Loucy (cell line): ENCODE measurements around the gene TECPR1.

Experiments used
- H2AFZ ChIP-seq: fragments of 200-600 bp; sonication (generic); 2 replicates; pipeline ENCODE4 v1.6.0; 2016; ENCODE audit warnings: antibody characterized with exemption, mild to moderate bottlenecking, low read length, moderate library complexity
- H3F3A ChIP-seq: fragments of 200-600 bp; 2 replicates; pipeline ENCODE4 v1.6.0; 2016; ENCODE audit warnings: antibody characterized with exemption, low read depth, mild to moderate bottlenecking
- H3K27me3 ChIP-seq: fragments of 200-600 bp; sonication (generic); 2 replicates; pipeline ENCODE4 v1.6.1; 2014; ENCODE audit warnings: low read length, mild to moderate bottlenecking; ENCODE audit not compliant: insufficient read depth, poor library complexity, severe bottlenecking
- H3K36me3 ChIP-seq: fragments of 200-600 bp; sonication (generic); 2 replicates; pipeline ENCODE4 v1.6.1; 2016; ENCODE audit warnings: low read length; ENCODE audit not compliant: insufficient read depth
- H3K4me1 ChIP-seq: fragments of 200-600 bp; sonication (generic); 2 replicates; pipeline ENCODE4 v1.5.1; 2014; ENCODE audit warnings: low read length, mild to moderate bottlenecking; ENCODE audit not compliant: insufficient read depth, poor library complexity, severe bottlenecking
- H3K4me2 ChIP-seq: fragments of 200-600 bp; sonication (generic); 2 replicates; pipeline ENCODE4 v1.6.0; 2014; ENCODE audit warnings: antibody characterized with exemption, low read length, low read depth, mild to moderate bottlenecking; ENCODE audit not compliant: poor library complexity, severe bottlenecking
- H3K4me3 ChIP-seq: fragments of 200-600 bp; sonication (generic); 2 replicates; pipeline ENCODE4 v1.5.1; 2014; ENCODE audit warnings: low read length, mild to moderate bottlenecking, mixed read lengths; ENCODE audit not compliant: poor library complexity, severe bottlenecking
- H3K79me2 ChIP-seq: fragments of 200-600 bp; sonication (generic); 2 replicates; pipeline ENCODE4 v1.6.1; 2014; ENCODE audit warnings: low read length; ENCODE audit not compliant: insufficient read depth
- H3K9ac ChIP-seq: fragments of 200-600 bp; sonication (generic); 2 replicates; pipeline ENCODE4 v1.6.0; 2014; ENCODE audit warnings: mild to moderate bottlenecking, low read depth, low read length, moderate library complexity; ENCODE audit not compliant: poor library complexity, severe bottlenecking
- H3K9me2 ChIP-seq: fragments of 200-600 bp; sonication (generic); replicated peaks from 2 replicates; pipeline ENCODE4 v1.6.1; 2016; ENCODE audit warnings: low read depth, low read length, mixed read lengths
- H3K9me3 ChIP-seq: fragments of 200-600 bp; sonication (generic); 2 replicates; pipeline ENCODE4 v1.6.1; 2014; ENCODE audit warnings: mild to moderate bottlenecking, antibody characterized with exemption, low read length, low read depth; ENCODE audit not compliant: insufficient read depth
- H4K20me1 ChIP-seq: fragments of 200-600 bp; sonication (generic); 2 replicates; pipeline ENCODE4 v1.6.0; 2014; ENCODE audit warnings: antibody characterized with exemption, low read length, mild to moderate bottlenecking; ENCODE audit not compliant: insufficient read depth, poor library complexity, severe bottlenecking
- EZH2phosphoT487 ChIP-seq: fragments of 200-600 bp; IDR thresholded peaks from 2 replicates; pipeline ENCODE4 v1.6.1; 2018; ENCODE audit warnings: antibody characterized with exemption, mild to moderate bottlenecking, moderate library complexity, borderline replicate concordance
- TF ChIP-seq, protein P1 (sequence below): fragments of 200-600 bp; sonication (generic); conservative IDR thresholded peaks from 2 replicates; pipeline ENCODE4 v1.5.1; 2014; ENCODE audit warnings: mild to moderate bottlenecking, antibody characterized with exemption, low read length

TECPR1 gene

DNA sequence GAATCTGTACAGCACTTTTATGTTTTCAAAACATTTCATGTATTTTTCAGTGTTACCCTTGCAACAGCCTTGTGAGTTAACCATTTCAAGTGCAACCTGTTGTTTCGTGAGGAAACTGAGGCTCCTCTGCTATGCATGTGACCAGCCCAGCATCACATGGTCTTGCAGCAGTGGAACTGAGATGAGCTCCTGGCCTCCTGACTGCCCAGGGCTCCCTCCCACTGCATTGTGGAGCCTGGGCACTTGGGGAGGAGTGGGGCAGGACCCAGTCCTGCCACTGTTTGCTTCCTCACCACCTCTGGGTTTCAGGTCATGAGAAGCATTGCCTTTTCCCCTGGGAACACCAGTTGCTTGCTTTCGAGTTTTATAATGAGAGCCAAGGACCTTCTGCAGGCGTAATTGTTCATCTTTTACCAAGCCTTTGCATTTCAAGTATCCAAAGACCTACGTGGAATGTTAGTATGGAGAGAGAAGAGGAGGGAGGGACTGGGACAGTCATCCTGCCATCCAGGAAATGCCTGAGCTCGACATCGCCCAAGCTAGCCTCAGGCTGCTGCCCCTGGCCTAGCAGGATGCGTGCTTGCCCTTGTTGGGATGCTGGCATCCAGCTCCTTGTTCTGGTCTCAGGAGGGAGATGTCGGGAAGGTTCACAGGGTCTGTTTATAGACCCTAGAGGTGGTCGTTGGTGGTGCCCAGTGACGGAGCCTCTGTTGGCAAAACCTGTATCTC is 73.1 kb downstream of the TECPR1 start:
- H2AFZ ChIP-seq, result no peak overlapping the region
- no peaks in the 10 kb centered on the region for H3K79me2 ChIP-seq
- H3K27me3 ChIP-seq, result no peaks in the 10 kb centered on the region
- H3K9me2 ChIP-seq, result no peaks in the 10 kb centered on the region
- no peak overlapping the region for H3K9ac ChIP-seq
- H3F3A ChIP-seq, result no peaks in the 10 kb centered on the region
- H3K4me3 ChIP-seq, result no peak overlapping the region
- no peaks in the 10 kb centered on the region for H3K9me3 ChIP-seq
- H4K20me1 ChIP-seq, result no peaks in the 10 kb centered on the region
- peaks cover 15% of the 10 kb centered on the region; the same call in 1 of the 2 replicates for H3K36me3 ChIP-seq
- TF ChIP-seq, protein P1, sequence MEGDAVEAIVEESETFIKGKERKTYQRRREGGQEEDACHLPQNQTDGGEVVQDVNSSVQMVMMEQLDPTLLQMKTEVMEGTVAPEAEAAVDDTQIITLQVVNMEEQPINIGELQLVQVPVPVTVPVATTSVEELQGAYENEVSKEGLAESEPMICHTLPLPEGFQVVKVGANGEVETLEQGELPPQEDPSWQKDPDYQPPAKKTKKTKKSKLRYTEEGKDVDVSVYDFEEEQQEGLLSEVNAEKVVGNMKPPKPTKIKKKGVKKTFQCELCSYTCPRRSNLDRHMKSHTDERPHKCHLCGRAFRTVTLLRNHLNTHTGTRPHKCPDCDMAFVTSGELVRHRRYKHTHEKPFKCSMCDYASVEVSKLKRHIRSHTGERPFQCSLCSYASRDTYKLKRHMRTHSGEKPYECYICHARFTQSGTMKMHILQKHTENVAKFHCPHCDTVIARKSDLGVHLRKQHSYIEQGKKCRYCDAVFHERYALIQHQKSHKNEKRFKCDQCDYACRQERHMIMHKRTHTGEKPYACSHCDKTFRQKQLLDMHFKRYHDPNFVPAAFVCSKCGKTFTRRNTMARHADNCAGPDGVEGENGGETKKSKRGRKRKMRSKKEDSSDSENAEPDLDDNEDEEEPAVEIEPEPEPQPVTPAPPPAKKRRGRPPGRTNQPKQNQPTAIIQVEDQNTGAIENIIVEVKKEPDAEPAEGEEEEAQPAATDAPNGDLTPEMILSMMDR, result no peak
- TF ChIP-seq EZH2phosphoT487, result no peak
- no peak overlapping the region for H3K4me2 ChIP-seq
- H3K4me1 ChIP-seq, result no peaks in the 10 kb centered on the region

DNA sequence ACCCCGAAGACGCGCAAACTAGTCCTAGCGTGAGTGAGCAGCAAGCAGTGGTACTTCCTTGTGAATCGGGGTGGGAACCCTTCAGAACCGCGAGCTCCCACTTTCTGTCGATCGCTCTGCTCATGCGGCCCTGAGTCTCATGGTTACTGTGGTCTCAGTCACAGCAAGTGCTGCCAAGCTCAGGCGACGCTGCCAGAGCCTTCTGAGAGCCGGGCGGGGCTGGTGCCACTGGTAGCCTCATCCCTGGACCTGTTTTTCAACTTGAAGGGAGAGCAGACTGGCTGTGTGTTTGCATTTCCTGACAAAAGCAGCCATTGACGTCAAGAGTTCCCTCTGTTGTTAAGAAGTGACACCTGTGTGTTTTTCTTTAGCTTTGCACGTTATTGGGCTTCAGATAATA is 73.7 kb downstream of the TECPR1 start:
- no peak for TF ChIP-seq EZH2phosphoT487
- Histone ChIP-seq H3K36me3 (peaks cover 18% of the 10 kb centered on the region; the same call in 1 of the 2 replicates), H3K9ac (no peak overlapping the region)

DNA sequence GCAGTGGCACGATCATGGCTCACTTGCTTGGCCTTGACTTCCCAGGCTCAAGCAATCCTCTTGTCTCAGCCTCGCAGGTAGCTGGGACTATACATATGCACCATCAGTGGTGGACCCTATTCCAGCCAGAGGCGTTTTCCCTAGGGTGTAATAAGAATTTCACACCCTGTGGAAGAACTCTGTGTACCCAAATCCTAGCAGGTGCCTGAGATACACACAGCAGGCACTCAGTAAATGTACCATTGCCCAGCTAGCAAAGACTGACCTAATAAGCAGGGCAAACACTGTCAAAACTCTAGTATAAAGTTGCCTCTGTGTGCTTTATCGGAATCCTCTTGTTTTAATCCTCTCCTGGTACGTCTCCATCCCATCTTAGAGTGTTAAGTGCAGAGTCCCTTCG is 74.5 kb downstream of the TECPR1 start:
- Histone ChIP-seq H3K79me2 (no peaks in the 10 kb centered on the region), H4K20me1 (no peaks in the 10 kb centered on the region), H3K9me3 (no peaks in the 10 kb centered on the region), H3K4me1 (no peaks in the 10 kb centered on the region), H3K4me2 (no peak overlapping the region), H3K27me3 (no peaks in the 10 kb centered on the region), H3K36me3 (peaks cover 24% of the 10 kb centered on the region; the same call in 1 of the 2 replicates), H3K9me2 (no peaks in the 10 kb centered on the region), H3K9ac (no peak overlapping the region), H3K4me3 (no peak overlapping the region), H2AFZ (no peak overlapping the region), H3F3A (no peaks in the 10 kb centered on the region)
- no peak for TF ChIP-seq EZH2phosphoT487
- TF ChIP-seq, protein P1, result no peak

More for the DNA sequence above, 73.7 kb downstream of the TECPR1 start:
- Histone ChIP-seq H3K4me3 (no peak overlapping the region), H4K20me1 (no peaks in the 10 kb centered on the region), H3K27me3 (no peaks in the 10 kb centered on the region), H3F3A (no peaks in the 10 kb centered on the region), H3K9me2 (no peaks in the 10 kb centered on the region), H3K79me2 (no peaks in the 10 kb centered on the region), H2AFZ (no peak overlapping the region), H3K4me1 (no peaks in the 10 kb centered on the region), H3K9me3 (no peaks in the 10 kb centered on the region), H3K4me2 (no peak overlapping the region)
